HG03520 (cell line): ENCODE results near the gene CHCT1.

Experiments used
- ATAC-seq: cut with Tn5 transposase; IDR thresholded peaks from one replicate; pipeline ENCODE4 v1.9.1; 2021; ENCODE audit warnings: mild to moderate bottlenecking, moderate library complexity; ENCODE audit not compliant: unreplicated experiment

CHCT1 gene

DNA sequence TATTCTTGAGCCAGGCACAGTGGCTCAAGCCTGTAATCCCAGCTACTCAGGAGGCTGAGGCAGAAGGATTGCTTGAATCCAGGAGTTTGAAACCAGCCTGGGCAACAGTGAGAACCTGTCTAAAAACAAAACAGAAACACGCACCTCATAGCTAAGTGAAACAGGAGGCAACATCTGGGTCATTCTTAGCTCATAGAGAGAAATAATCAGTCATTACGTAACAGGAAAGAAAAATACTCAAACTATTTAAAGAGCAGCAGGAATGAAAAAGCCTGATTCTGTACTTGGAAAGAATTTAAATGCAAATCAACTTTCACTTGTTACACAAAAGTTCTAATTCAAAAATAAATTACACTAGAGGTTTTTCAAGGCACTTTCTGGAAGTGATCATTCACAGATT lies 17.2 kb downstream of the CHCT1 start:
- no peak for ATAC-seq

DNA sequence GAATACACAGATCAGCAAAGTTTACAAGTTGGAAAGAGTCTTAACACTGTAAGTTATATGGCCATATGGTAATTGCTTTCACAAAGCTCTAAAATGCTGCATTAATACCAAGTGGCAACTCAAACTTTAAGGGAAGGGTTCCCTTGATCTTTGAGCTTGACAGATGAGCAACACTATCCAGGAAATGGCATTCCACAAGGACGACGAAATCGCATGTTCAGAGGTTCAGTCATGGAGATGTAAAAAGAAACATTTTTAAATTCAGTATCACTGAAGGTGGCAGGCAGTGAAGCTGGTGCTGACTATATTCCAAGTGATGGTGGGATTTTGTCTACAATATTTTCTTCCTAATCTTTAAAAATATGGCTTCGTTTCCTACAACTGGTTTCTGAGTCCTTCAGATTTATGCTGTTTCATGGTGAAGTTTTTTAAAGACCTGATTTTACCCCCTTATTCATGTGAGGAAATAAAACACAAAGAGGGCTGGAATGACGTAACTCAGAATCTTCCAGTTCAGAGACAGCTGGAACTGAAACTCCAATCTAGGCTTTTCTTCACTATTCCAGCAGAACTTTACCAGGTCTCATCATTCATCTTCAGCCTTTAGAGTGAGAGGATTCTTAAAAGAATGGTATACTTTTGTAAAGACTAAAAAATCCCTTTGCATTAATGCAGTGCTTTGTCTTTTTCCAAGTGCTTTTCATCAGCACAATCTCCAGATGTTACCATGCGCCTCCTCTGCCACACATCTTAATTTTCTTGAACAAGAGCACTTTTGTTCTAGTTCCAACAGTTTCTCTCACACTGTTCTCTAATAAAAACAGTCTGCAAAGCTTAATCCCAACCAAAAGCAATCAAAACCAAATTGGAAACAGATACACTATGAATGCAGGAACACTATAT lies 20.2 kb downstream of the CHCT1 start:
- no peak for ATAC-seq

DNA sequence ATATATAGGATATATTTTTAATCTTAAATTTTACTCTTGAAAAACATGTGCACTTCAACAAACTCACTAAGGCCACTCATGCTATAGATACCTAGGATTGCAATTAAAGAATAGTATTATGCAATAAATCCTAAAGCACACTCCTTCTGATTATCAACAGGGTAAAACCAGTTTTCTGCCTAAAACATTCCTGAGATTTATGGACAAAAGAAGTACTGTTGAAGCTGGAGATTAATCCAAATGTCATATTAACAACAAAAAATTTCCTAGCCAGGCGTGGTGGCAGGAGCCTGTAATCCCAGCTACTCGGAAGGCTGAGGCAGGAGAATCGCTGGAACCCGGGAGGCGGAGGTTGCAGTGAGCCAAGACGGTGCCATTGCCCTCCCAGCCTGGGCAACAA lies 21.4 kb downstream of the CHCT1 start:
- ATAC-seq = no peak

DNA sequence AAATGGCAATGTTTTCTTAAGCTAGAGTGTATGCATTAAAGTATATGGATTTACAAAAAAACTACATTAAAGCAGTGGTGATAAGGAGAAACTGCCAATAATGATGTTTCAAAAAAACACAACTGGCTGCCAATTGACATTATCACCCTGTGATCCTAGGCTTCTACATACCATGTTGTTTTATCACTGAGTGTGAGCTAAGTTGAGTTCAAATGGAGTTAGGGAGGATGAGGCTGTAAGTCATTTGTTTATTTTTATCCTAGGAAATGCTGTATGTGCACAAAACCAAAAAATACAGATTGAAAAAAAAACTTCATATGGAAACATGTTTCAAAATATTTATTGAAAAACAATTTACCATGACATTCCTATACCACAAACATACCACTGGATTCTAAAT lies 22.9 kb downstream of the CHCT1 start:
- no peak for ATAC-seq

DNA sequence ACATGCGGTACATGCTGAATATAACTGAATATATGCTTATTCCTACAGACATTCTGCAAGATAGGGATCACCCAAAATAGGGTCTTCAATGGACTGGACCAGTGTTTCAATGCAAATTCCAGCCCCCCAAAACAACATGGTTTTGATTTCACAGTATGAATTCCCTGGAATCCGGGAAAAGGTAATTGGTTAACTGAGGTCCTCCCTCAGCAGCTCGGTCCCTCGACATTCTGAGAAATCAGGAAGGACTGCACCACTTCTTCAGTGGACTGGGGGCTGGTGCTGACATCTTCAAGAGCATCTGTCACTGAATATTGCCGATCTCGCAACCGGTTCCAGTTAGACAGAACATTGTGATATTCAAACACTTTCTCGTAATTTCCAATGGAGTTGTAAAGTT lies 25.1 kb downstream of the CHCT1 start:
- ATAC-seq = no peak

DNA sequence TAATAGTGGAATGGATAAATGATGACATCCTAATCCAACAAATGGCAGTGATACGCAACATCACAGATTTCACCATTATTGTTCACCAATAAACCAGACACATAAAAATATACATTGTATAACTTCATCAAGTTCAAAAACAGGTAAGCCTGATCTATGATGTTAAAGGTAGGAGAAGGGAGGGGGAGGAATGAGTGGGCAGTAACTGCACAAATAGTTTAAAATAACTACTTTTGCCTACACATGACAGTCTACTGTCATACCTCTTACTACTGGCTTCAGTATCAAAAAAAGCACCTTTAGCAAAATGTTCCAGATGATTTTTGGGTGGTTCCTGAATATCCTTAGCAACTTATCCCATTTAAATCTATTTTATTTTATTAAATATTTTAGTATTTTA lies 28.8 kb downstream of the CHCT1 start:
- ATAC-seq = no peak

DNA sequence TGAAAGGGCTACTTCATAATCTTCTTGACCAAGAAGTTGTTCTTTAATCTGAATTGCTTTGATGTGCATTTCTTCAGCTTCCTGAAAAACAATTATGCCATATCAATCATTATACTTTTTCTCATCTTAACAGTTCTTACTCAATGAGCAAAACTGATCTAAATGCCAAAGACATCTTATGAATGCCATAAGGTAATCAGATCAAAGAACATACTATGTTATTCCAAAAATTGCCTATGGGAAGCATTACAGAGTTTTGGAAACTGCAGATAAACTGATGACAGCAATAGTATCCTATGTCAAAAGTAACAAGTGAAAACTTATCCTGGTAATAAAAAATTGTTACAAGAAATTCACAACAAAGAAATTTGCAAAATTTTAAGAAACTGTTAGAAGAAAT lies 29.7 kb downstream of the CHCT1 start:
- no peak for ATAC-seq

DNA sequence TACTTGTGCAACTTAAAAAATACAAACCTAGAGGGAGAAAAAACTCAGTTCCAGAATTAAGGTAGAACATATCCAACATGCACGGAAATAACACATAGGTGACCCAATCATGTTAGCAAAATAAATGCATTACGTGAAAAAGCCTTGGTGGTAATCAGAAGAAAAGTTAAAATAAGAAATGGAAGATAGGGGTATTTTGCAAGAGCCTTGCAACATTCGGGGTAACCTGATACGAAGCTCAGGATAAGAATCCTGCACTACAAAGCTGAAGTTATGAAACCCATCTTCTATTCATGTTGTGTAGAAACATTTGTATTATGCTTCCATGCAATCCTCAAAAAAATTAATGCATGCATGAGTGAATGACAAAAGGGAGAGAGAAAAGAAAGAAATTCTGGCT lies 33.1 kb downstream of the CHCT1 start:
- no peak for ATAC-seq

DNA sequence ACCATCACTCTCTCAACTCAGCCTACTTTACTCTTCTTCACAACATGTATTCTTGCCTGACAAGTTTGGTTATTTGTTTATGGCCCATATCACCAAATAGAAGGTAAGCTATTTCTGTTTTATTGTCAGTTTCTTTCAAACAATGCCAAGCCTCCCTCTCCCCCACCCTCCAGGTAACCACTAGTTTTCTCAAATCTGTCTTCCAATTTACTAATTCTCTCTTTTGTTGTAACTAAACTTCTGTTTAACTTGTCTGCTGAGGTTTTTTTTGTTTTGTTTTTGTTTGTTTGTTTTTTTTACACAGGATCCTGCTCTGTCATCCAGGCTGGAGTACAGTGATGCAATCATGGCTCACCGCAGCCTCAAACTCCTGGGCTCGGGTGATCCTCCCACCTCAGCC lies 34.9 kb downstream of the CHCT1 start:
- ATAC-seq = no peak

DNA sequence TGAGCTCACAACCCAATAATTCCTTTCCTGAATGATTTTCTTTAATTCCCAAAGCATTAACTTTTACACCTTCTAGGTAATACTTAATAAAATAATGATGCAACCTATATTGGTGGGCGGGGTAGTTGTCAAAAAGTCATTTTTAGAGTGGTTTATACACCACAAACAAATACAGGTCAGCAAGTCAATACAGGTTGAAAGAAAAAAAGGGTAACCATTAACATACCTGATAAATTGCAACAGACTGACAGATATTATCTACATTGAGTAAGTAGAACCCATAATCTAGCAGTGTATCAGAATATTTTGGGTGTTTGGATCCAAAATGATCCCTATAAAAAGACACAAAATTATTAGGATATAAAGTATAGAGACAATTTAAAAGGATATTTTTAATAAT lies 39.3 kb downstream of the CHCT1 start:
- no peak for ATAC-seq

DNA sequence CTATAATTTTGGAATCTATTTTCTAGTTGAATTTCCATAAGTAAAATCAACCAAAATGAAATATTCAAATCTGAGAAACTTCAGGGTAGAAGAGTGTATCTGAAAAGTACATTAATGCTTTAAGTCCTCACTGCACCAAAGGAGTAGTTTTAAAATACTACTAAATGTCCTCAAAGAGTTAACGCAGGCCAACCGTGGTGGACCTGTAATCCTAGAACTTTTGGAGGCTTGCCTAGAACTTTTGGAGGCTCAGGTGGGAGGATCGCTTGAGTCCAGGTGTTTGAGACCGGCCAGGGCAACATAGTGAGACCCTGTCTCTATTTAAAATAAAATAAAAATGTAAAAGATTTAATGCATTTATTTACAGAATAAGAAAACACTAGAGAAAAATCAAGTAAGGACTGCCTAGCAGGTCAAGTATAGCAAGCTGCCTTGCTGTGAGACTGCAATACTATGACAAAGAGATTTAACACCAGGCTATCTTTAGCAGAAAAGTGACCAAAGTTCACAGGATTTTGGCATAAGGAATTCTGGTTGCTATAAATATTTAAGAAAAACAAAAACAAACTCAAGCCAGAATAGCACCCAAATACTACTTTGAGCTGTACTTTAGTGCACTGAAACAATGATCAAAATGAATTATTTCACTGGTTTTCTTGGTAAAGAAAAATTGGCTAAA lies 41.0 kb downstream of the CHCT1 start:
- no peak for ATAC-seq

DNA sequence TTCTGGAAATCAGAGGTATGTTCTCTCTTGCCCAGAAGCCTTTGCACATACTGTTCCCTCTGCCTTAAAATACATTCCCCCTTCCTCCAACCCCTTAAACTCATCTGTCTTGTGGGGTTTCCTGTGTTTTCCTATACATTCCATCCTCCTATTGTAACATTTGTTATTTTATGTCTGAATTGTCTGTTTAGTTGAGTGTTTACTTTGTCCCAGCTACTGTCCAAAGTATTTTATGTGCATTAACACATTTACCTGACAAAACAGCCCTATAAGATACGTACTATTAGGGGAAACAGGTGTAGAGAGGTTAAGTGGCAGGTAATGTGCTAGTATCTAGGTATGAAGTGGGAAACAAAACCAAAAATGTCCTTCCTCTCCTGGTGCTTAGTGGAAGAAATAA lies 42.1 kb downstream of the CHCT1 start:
- no peak for ATAC-seq

DNA sequence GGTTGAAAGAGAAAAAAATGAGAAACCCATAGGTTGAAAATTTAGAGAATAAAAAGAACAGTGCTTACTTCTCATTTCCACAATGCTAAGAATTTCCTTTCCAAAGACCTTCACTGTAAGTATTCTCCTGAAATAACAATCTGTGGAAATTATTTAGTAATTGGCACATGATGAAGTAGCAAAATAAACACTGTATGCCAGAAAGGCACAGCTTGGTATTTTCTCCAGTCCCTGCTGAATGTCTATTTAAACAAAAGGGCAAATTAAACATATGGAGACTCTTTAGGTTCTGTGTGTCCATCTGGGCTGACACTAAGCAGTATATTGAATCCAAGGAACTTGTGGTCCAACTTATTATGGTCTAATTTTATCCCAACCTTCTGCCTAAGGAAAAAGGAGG lies 46.1 kb downstream of the CHCT1 start:
- no peak for ATAC-seq

DNA sequence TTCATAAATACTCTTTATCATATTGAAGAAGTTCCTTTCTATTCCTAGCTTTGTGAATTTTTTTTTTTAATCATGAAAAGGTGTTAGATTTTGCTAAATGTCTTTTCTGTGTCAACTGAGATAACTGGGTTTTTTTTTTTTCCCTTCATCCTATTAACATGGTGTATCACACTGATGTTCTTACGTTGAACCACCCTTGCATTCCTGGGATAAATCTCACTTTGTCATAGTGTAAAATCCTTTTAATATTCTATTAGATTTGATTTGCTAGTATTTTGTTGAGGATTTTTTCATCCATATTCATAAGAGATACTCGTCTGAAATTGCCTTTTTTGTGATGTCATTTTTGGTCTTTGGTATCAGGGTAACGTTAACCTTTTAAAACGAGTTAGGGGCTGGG lies 49.2 kb downstream of the CHCT1 start:
- no peak for ATAC-seq

DNA sequence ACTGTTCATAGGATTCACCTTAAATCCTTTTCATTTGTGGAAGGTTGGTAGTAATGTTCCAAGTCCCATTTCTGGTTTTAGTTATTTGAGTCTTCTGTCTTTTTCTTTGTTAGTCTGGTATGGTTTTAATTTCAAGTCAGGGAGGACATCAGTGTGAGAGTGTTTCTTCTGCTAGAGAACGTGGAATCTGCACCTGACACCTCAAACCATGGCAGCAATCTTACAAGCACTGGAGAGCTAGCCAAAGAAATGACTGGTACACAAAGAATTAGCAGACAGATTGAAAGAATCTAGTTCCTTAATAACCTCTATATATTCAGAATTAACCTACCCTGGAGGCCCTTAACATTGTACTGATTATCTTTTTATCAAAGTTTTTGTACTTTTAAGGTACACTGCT lies 50.2 kb downstream of the CHCT1 start:
- no peak for ATAC-seq

DNA sequence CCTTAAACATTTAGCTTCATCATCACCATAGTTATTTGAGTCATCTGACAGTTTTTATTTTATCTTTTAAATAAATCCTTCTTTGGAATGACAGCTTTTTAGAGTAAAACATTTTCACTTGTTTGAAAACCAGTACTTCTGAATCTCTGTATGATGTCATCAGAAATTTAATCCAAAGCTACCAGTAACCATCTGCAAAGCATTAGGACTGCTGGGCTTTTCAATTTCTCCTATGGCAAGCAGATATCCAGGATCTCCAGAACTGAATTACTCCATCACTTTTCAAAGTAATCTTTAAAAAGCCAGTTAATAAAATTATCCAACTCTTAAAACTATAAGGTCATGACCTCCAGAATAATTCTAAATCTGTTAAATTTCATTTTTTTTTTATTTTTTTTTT lies 51.5 kb downstream of the CHCT1 start:
- no peak for ATAC-seq
